GM21526 (cell line): ENCODE results near the gene KLHL17.
"Not testable (repeated sequence)": the region's sequence is repeated elsewhere in the genome, so short reads cannot be mapped to it uniquely, and the experiment has no call there.

Experiments used
- ATAC-seq: cut with Tn5 transposase; IDR thresholded peaks from one replicate; pipeline ENCODE4 v1.9.1; 2021; ENCODE audit warnings: moderate library complexity; ENCODE audit not compliant: unreplicated experiment, low FRiP score

Gene KLHL17

DNA sequence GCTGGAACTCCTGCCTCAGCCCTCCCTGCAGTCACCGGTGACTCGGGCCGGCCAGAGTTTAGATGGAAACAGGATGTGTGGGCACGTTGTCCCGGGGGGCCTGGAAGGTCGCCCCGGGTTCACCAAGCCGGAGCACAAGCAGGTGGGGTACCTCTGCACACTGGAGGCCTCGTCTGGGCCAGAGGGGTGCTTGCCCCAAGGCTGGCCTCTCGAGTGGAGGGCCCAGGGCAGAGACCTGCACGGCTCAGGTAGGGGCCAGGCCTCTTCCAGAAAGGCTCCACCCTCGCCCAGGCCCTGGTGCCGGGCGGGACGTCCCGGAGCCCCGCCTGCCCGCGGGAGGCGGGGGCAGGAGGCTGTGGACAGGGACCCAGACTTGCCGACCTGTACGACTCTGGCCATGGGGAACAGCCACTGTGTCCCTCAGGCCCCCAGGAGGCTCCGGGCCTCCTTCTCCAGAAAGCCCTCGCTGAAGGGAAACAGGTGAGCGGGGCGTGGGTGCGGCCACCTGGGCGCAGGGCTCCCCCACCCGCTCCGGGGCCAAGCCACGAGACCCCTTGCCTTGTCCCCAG, 5.8 kb downstream of the KLHL17 start, which contains the start of gene PLEKHN1:
PLEKHN1 (plus strand) TSS at position 348 of the 569 bp plus-strand sequence; CDS start at position 398, 50 bp downstream.
- ATAC-seq, result peak; percentile 8

DNA sequence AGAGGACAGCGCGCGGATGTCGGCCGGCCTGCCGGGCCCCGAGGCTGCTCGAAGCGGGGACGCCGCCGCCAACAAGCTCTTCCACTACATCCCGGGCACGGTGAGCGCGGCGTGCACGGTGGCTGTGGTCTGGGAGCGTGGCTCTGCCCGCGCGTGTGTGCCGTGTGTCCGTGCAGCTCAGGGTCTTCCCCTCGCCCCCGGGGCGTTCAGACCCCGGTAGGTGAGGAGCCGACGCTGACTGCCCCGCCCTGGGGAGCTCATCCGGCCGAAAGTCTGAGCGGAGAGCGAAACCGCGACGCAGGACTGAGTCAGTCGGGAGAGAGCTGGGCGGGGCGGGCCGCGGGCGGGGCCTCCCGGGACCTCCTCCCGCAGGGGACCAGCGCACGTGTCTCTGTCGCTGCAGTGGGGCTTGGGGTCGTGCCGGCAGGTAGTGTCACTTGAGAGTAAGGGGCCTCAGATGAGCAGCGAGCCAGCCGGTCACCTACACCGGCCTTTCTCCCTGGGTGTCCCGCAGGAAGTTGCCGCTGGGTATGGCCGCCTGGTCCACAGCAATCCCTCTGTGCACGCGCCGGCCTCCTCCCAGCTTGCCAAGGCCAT, 6.4 kb downstream of the KLHL17 start:
- peak; percentile 45 for ATAC-seq

DNA sequence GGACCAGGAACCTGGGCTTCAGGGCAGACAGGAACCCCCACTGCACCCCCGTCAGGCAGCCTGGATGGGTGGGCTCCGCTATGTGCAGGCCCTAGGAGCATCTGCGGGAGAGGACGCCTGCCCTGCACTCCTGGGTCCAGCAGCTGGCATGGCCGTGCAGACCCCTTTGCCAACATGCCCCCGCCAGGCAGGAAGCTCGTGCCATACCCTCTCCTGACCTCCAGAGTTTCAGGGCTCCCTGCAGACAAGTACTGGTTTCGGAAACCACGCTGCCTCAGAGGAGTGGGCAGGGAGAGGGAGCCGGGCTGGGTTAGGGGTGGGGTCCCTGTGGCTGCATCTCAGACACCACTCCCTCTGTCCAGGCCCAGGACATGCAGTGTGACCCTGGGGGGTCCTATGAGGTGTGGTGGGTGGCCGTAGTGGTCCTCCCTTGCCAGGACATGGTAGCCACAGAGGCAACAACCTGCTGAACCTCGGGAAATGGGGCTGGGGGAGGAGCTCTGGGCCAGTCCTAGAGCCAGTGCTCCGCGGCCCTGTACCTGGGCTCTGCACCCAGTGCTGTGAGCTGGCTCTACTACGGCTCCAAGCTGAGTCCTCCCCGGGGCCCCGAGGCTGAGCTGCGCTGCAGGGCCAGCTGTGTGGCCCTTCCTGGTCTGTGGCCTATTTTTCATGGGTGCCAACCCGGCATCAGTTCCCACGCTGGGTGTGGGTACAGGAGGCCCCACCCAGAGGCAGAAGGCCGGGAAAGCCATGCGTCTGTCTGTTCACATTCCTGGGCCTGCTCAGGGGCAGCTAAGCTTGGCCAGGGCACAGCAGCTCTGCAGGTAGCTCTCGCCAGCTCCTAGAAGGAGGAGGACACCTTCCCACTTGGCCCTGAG, 7.3 kb downstream of the KLHL17 start:
- no peak for ATAC-seq

DNA sequence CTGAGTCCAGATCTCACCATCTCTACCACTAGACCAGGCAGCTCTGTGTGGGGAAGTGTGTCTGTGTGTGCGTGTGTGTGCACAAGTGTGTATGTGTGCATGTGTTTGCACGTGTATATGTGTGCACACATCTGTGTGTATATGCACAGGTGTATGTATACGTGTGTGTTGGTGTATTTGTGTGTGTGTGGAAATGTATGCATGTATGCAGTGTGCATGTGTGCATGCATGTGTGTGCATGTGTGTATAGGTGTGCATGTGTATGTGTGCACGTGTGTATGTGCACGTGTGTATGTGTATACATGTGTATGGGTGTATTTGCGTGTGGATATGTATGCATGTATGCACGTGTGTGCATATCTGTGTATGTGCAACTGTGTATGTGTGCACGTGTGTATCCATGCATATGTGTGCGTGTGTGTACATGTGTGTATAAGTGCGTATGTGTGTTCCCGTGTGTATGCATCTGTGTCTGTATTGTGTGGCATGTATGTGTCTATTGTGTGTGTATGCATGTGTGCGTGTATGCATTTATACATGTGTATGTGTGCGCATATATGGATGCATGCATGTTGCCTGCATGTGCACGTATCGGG, 9.0 kb downstream of the KLHL17 start:
- ATAC-seq, result no peak

DNA sequence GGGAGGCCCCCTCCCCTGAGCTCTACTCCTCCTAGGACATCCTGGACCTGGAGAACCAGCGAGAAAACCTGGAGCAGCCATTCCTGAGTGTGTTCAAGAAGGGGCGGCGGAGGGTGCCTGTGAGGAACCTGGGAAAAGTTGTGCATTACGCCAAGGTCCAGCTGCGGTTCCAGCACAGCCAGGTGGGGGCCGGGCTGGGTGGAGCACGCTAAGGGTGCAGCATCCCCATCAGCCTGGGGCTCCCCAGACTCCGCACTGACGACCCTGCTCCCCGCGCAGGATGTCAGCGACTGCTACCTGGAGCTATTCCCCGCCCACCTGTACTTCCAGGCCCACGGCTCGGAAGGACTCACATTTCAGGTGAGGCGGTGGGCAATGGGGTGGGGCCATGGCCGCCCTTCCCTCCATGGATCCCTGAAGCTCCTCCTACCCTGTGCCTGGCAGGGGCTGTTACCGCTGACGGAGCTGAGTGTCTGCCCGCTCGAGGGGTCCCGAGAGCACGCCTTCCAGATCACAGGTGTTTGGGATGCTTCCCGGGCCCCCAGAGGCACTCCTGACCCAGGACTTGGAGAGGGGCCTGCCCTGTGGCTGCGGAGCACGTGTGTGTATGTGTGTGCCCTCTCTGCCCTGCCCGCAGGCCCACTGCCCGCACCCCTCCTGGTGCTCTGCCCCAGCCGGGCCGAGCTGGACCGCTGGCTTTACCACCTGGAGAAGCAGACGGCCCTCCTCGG, 10.0 kb downstream of the KLHL17 start:
- no peak for ATAC-seq

DNA sequence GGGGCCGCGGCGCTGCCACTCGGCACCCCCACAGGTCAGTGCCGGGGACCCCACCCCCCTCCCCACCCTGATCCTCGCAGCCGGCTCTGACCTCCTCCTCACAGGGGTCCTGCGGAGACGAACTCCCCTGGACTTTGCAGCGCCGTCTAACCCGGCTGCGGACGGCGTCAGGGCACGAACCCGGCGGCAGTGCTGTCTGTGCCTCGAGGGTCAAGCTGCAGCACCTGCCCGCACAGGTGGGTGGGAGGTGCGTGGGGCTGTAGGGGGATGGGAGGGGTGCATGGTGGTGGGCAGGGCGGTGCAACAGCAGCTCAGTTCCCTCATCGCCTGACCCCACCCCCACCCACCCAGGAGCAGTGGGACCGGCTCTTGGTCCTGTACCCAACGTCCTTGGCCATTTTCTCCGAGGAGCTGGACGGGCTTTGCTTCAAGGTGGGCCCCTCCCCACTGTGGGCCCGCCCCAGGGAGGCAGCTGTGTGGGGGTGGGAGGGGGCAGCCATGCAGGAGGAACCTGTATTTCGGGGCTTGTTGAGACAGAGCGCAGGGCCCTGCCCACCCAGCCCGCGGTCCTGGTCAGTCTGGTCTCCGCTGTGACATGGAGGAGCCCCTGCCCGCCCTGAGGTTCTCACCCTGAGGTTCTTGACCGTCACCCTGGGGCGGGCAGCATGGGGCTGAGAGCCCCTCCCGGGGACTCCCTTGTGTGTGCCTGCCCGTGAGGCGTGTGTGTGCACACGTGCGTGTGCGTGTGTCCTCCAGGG, 10.8 kb downstream of the KLHL17 start:
- no peak for ATAC-seq

DNA sequence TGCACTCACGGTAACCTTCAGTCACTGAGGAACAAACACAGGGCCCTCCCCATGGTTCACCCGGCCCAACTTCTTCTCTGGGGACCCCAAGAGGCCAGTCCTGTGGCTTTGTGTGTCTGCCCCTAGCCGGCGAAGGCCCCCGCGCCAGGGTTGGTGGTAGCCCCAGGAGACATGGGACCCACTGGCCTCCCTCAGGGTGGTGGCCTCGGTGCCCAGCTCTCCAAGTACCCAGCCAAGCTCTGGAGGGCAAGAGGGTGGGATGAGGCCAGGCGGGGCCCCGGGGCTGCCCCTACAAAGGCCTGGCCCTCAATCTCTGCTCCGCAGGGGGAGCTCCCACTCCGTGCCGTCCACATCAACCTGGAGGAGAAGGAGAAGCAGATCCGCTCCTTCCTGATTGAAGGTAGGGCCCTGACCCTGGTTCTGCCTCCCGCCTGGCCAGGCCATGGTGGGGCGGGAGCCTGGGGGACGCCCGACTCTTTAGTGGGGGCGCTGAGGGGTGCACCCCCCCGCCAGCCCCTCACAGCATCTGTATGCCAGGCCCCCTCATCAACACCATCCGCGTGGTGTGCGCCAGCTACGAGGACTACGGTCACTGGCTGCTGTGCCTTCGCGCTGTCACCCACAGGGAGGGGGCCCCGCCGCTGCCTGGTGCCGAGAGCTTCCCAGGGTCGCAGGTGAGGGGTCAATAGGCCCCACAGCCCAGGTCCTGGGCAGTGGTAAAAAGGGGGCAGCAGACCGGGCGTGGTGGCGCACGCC, 11.5 kb downstream of the KLHL17 start:
- ATAC-seq, result no peak

DNA sequence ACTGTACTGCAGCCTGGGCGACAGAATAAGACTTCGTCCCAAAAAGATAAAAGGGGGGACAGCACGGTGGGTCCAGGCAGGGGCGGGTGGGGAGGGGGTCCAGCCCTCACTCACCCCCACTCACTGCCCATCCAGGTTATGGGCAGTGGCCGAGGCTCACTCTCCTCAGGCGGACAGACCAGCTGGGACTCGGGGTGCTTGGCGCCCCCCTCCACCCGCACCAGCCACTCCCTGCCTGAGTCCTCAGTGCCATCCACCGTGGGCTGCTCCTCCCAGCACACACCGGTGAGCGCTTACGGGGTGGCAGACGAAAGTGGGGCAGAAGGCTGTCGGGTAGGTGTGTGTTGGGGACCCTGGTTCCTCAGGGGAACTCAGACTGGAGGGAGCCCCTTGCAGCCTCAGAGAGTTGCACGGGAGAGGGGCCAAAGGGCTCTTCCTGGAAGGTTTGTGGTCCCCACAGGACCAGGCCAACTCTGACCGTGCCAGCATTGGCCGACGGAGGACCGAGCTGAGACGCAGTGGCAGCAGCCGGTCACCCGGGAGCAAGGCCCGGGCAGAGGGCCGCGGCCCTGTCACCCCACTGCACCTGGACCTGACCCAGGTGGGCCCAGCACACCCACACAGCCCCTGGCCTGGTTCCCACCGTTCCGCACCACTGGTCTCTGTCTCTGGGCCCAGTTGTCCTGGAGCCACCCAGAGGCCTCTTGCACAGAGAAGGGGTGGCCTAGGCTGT, 12.5 kb downstream of the KLHL17 start:
- no peak for ATAC-seq

DNA sequence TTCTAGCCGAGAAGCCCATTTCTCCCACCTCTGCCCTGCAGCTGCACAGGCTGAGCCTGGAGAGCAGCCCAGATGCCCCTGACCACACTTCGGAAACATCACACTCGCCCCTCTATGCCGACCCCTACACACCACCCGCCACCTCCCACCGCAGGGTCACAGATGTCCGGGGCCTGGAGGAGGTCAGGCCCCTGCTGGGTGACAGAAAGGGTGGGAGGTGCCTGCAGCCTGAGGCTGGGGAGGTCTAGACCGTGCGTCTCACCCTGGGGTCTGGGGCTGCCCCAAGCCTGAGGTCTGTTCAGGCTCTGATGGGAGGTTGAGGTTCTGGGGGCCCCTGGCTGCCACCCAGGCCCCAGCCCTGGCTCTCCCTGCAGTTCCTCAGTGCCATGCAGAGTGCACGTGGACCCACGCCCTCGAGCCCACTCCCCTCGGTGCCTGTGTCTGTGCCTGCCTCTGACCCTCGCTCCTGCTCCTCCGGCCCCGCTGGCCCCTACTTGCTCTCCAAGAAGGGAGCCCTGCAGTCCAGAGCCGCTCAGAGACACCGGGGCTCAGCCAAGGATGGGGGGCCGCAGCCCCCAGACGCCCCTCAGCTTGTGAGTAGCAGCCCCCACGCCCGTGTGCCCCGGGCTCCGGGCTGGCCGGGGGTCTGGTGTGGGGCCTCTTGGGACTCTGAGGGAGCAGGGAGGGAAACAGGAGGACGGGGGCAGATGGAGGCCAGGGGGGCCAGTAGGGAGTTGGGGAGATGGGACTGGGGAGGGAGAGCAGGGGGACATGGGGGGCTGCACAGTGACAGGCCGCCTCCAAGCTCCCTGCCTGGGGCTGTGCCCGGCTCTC, 13.3 kb downstream of the KLHL17 start:
- ATAC-seq, result no peak

DNA sequence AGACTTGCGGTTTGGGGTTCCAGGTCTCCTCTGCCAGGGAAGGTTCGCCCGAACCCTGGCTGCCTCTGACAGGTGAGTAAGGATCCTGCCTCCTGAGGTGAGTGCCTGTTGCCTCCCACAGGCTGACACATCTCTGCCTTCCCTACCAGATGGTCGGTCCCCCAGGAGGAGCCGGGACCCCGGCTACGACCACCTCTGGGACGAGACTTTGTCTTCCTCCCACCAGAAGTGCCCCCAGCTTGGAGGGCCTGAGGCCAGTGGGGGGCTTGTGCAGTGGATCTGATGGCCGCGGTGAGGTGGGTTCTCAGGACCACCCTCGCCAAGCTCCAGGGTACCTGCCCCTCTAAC, 13.9 kb downstream of the KLHL17 start:
- ATAC-seq, result no peak

DNA sequence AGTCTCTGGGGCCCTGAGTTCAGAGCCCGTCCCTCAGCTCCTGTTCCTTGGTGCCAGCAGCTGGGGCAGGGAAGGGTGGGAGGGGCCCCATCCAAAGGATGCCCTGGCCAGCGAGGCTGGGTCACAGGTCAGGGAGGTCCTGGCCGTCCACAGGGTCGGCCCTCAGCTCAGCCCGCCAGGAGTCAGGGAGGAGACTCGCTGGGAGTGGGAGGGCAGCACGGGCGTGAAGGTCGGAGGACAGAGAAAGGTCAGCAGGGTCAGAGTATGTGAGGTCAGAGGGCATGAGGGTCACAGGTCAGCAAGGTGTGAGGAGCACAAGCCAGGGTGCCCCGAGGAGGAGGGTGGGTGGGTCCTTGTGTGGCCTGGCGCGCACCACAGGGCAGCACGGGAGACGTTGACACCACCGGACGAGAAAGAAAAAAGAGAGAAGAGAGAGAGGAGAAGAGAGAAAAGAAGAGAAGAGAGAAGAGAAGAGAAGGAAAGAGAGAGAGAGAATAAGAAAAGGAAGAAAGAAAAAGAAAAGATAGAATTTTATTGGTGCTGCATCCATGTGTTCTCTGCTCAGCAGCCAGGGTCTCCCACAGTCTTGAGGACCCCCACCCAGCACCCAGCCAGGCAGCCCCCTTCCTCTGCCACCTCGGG, 14.4 kb downstream of the KLHL17 start:
- ATAC-seq, result no peak

DNA sequence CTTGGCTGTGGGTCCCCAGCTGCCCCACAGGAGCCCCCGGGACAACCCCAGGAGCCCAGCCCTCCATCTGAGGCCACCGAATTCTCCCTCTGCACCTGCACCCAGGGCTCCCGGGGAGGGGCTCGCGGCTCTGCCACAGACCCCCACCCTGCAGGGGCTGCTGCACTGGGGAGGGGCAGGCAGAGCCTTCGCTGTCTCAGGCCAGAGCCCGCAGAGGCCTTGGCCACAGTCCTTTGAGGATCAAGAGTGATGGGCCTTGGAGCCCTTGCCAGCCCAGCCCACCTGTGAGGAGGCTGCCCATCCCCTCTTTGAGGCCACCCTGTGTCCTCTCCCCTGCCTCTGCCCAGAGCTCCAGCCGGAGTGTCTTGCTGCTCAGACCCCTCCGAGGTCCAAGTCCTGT, 15.0 kb downstream of the KLHL17 start:
- ATAC-seq, result no peak

DNA sequence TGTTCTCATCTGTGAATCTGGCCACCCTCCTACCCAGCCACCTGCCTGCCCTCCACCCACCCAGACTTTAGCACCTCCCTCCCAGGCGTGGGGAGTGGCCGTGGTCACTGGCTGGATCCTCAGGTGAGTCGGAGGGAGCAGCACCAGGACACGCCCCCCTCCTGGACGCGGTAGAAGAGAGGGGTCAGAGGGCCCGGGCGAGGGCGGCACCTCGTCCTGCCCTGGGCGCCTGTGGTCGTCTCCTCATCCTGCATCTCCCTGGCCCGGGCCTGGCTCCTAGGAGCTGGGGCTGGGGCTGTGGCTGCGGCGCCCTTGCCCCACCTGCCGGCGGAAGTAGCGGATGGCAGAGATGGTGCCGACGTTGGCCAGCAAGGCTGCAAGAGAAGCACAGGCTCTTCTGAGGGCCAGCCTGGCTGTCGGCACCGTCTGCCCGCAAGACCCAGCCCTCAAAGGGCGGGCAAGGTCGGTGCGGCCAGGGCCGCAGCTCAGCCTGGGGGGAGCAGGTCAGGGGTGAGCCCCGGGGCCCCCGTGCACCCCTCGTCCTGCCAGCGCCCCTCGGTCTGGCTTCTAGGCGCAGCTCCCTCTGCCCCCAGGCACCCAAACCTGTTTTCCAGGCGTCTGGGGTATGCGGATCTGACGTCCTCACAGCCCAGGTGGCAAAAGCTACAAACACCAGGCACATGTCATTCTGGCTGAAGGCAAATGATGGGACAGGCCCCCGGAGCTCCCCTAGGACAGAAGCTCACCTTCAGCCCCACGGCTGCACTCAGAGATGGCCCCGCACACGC, 15.7 kb downstream of the KLHL17 start:
- no peak for ATAC-seq

DNA sequence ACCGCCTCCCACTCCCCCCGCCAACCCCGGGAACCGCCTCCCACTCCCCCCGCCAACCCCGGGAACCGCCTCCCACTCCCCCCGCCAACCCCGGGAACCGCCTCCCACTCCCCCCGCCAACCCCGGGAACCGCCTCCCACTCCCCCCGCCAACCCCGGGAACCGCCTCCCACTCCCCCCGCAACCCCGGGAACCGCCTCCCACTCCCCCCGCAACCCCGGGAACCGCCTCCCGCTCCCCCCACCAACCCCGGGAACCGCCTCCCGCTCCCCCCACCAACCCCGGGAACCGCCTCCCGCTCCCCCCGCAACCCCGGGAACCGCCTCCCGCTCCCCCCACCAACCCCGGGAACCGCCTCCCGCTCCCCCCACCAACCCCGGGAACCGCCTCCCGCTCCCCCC, 16.4 kb downstream of the KLHL17 start:
- not testable (repeated sequence) for ATAC-seq

DNA sequence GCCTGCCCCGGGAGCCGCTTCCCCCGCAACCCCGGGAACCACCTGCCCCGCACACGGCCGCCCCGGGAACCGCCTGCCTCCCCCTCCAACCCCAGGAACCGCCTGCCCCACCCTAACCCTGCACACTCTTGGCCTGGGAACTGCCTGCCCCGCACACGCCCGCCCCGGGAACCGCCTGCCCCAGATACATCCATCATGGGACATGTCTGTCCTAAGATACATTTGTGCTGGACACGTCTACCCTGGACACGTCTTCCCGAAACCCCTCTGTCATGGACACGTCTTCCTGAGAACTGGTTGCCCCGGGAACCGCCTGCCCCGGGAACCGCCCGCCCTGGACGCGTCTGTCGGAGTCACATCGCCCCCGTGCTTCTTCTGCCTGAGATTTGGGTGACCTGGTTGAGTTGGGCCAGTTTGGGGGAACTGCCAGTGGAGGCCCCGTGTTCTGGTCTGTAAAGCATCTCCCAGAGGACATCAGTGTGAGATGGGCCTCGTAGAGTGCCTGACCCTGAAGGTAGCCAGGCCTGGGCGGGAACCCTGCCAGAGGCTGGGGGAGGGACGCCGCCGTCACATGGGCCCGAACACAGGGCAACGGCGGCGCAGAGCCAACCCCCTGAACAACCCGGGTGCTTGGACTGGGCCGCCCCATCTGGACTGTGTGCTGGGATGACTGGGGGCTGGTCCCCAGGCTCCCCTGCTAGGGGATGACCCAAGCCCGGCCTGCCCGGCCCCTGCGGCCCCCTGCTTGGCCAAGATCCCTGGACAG, 17.9 kb downstream of the KLHL17 start:
- no peak for ATAC-seq
